Body of pancreas (tissue), 4 donors: Measurements from ENCODE around the gene DOCK4.

Source experiments
- POLR2A ChIP-seq, 3 donors: fragments of 450-650 bp; IDR thresholded peaks; one replicate each; pipeline ENCODE4 v1.6.1; 2016; ENCODE audit warnings: antibody characterized with exemption in 3 of 3, mild to moderate bottlenecking in 2 of 3
- TF ChIP-seq, protein P1 (sequence below), 7 experiments: fragments of 450-650 bp in 4 of 7; fragments of 200-600 bp in 3 of 7; sonication (generic) in 3 of 7; IDR thresholded peaks; one replicate each; pipeline ENCODE4 v1.5.1; 2016 to 2019; ENCODE audit warnings: antibody characterized with exemption in 7 of 7

DNA sequence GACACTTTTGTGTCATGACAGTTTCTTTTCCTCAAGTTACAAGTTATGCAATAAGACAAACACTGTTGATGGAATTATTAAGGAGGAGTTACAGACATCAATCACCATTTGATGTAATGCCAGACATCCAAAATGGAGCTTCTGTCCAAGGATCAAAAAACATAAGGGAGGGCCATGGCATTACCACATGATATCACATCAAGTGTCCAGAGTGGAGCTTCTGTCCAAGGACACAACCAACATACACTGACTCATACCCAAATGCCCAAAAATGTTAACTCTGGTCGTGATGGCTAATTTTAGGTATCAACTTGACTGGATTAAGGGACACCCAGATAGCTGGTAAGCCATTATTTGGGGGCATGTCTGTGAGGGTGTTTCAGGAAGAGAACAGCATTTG lies 140.4 kb downstream of the DOCK4 start:
- TF ChIP-seq POLR2A (IDR thresholded peaks at IDR 0.05), result no peak
- TF ChIP-seq, protein P1, sequence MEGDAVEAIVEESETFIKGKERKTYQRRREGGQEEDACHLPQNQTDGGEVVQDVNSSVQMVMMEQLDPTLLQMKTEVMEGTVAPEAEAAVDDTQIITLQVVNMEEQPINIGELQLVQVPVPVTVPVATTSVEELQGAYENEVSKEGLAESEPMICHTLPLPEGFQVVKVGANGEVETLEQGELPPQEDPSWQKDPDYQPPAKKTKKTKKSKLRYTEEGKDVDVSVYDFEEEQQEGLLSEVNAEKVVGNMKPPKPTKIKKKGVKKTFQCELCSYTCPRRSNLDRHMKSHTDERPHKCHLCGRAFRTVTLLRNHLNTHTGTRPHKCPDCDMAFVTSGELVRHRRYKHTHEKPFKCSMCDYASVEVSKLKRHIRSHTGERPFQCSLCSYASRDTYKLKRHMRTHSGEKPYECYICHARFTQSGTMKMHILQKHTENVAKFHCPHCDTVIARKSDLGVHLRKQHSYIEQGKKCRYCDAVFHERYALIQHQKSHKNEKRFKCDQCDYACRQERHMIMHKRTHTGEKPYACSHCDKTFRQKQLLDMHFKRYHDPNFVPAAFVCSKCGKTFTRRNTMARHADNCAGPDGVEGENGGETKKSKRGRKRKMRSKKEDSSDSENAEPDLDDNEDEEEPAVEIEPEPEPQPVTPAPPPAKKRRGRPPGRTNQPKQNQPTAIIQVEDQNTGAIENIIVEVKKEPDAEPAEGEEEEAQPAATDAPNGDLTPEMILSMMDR (IDR thresholded peaks at IDR 0.05), result no peak
